HUES64 (cell line): Measurements from ENCODE around the gene SDK1. TPM values are rescaled to one million over a fixed set of nuclear protein-coding genes. Genes with fewer than 3 reads are reported as not detected.

Source experiments
- H3K27ac ChIP-seq: 2 replicates; pipeline ENCODE4 v1.7.0; 2013; ENCODE audit warnings: low read depth, low read length, inconsistent platforms
- H3K27me3 ChIP-seq: 2 replicates; pipeline ENCODE4 v1.6.1; 2013; ENCODE audit warnings: mild to moderate bottlenecking, low read length; ENCODE audit not compliant: insufficient read depth
- H3K36me3 ChIP-seq: 2 replicates; pipeline ENCODE4 v1.6.1; 2013; ENCODE audit warnings: mild to moderate bottlenecking, low read length; ENCODE audit not compliant: insufficient read depth
- H3K4me1 ChIP-seq: 2 replicates; pipeline ENCODE4 v1.6.1; 2013; ENCODE audit warnings: mild to moderate bottlenecking, low read length, moderate library complexity; ENCODE audit not compliant: insufficient read depth
- H3K4me3 ChIP-seq: 2 replicates; pipeline ENCODE4 v1.5.1; 2013; ENCODE audit warnings: mild to moderate bottlenecking, low read length, moderate library complexity
- H3K9ac ChIP-seq: 2 replicates; pipeline ENCODE4 v1.6.1; 2013; ENCODE audit warnings: mild to moderate bottlenecking, low read depth, low read length
- H3K9me3 ChIP-seq: 2 replicates; pipeline ENCODE4 v1.6.1; 2013; ENCODE audit warnings: low read depth, low read length; ENCODE audit not compliant: insufficient read depth
- WGBS: fragments of 150-250, 120-280 bp; methylation state at CpG from one replicate; pipeline ENCODE4 v1.1.7; 2013; ENCODE audit warnings: missing lambda C conversion rate; 5-methylcytosine and 5-hydroxymethylcytosine counted together
- polyA plus RNA-seq, 2 experiments: library from polyadenylated mRNA; stranded (reverse); fragments of 50-300 nt; gene quantifications; one replicate each; pipeline ENCODE4 v1.2.3, GENCODE V29; 2013

SDK1 gene, protein sequence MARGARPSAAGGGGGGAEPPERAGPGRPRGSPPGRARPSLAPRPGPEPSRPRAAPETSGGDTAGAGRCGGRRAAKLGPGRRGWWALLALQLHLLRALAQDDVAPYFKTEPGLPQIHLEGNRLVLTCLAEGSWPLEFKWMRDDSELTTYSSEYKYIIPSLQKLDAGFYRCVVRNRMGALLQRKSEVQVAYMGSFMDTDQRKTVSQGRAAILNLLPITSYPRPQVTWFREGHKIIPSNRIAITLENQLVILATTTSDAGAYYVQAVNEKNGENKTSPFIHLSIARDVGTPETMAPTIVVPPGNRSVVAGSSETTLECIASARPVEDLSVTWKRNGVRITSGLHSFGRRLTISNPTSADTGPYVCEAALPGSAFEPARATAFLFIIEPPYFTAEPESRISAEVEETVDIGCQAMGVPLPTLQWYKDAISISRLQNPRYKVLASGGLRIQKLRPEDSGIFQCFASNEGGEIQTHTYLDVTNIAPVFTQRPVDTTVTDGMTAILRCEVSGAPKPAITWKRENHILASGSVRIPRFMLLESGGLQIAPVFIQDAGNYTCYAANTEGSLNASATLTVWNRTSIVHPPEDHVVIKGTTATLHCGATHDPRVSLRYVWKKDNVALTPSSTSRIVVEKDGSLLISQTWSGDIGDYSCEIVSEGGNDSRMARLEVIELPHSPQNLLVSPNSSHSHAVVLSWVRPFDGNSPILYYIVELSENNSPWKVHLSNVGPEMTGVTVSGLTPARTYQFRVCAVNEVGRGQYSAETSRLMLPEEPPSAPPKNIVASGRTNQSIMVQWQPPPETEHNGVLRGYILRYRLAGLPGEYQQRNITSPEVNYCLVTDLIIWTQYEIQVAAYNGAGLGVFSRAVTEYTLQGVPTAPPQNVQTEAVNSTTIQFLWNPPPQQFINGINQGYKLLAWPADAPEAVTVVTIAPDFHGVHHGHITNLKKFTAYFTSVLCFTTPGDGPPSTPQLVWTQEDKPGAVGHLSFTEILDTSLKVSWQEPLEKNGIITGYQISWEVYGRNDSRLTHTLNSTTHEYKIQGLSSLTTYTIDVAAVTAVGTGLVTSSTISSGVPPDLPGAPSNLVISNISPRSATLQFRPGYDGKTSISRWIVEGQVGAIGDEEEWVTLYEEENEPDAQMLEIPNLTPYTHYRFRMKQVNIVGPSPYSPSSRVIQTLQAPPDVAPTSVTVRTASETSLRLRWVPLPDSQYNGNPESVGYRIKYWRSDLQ (N-terminal part only)
- 2.5 TPM for polyA plus RNA-seq (2013, experiment 1 of 2)
- 3.2 TPM for polyA plus RNA-seq (2013, experiment 2 of 2)

DNA sequence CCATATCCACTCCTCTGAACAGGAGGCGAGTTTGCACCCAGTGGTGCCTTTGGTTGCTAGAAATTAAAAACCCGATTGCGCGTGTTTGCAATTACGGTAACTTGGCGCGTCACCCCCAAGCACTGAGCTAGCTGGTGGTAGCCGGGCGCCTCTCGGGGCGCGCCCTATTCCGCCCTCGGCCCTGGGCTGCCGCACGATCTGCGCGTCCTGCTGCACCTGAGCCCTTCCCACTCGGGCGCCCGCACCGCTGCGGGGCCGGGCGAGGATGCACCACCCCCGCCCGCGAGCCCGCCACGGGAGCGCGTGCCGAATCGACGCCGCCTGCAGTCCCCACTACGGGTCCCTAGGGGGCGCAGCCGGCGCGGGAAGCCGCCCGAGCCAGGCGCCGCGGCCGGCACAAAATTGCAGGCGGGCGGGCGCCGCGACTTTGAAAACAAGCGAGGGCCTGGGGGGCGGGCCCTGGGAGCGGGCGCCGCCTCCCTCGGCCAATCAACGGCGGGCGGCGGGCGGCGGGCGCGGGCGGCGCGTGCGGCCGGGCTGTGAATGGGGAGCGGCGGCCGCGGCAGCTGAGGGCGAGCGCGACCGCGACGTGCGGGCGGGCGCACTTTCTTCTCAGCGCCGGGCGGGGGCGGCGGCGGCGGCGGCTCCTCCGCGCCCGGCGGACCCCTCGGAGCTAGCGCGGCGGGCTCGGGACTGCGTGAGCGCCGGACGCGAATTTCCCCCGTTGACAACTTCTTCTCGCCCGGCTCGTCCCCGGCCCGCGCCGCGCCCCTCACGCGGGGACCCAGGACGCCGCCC, at the start of gene SDK1:
TSS of gene SDK1 (plus strand) at position 602 of the 798 bp plus-strand sequence. CDS start 335 bp downstream, outside the sequence.
- no peak within 1 kb of the TSS for H3K27ac ChIP-seq

DNA sequence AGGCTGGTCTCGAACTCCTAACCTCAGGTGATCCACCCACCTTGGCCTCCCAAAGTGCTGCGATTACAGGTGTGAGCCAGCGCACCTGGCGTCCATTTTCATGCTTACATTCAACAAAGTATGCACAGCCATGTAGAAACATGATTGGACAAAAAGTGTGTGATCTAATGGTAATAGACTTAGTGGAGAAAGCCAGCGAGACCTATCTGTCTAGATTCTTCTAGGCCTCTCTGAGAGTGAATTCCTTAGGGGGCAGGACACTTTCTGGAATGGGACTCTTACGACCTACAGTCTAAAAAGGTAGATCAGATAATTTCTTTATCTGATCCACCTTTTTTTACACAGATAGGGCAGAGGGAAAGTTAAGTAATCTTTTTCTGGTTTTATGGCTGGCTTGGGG, 46.3 kb upstream of the SDK1 start:
- no peaks in the 10 kb centered on the region for H3K27me3 ChIP-seq
- no peak overlapping the region for H3K4me3 ChIP-seq
- no peaks in the 10 kb centered on the region for H3K36me3 ChIP-seq
- H3K4me1 ChIP-seq = no peaks in the 10 kb centered on the region
- WGBS = 94% methylated on average over 5 of the region's 6 CpGs
- H3K27ac ChIP-seq = no peak overlapping the region
- no peaks in the 10 kb centered on the region for H3K9me3 ChIP-seq
- no peak overlapping the region for H3K9ac ChIP-seq

More for the DNA sequence above, at the start of gene SDK1:
- Histone ChIP-seq H3K4me3 (peak within 1 kb of the TSS; percentile 72), H3K4me1 (0 out of 2 replicates have a peak, but pooled peaks cover 7% of the 10 kb centered on the region), H3K27me3 (peaks cover 37% of the 10 kb centered on the region), H3K36me3 (no peaks in the 10 kb centered on the region), H3K9me3 (no peaks in the 10 kb centered on the region), H3K9ac (peak within 1 kb of the TSS; percentile 60; the same call in 1 of the 2 replicates)
- WGBS = under 1% methylated on average over 119 of the region's 119 CpGs

DNA sequence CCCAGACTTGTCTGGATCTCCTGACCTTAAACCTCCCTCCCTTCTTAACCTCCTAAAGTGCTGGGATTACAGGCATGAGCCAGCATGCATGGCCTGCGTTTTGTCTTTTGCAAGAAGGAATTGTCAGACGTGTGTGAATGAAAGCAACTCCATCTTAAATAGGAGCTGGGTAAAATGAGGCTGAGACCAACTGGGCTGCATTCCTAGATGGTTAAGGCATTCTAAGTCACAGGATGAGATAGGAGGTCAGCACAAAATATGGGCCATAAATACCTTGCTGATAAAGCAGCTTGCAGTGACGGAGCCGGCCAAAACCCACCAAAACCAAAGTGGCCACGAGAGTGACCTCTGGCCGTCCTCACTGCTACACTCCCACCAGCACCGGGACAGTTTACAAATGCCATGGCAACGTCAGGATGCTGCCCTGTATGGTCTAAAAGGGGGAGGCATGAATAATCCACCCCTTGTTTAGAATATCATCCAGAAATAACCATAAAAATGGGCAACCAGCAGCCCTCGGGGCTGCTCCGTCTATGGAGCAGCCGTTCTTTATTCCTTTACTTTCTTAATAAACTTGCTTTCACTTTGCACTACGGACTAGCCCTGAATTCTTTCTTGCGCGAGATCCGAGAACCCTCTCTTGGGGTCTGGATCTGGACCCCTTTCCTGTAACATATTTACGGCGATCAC, 41.2 kb upstream of the SDK1 start:
- Histone ChIP-seq H3K9me3 (no peaks in the 10 kb centered on the region), H3K27ac (no peak overlapping the region)
- WGBS = 90% methylated on average over 17 of the region's 17 CpGs

DNA sequence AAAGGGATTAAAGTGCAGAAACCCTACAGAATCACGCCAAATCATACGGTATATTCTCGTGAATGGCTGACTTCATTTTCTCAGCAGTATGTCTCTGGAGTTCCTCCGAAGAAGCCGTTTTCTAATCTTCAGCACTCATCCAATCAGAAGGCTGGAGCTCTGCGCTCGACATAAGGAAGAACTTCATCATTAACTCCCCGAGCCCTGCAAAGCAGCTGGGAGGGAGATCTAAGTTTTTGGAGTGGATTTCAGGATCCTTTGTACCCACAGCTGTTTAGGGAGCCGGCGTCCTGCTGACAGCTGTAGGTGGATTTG, 40.7 kb upstream of the SDK1 start:
- Histone ChIP-seq H3K4me3 (no peak overlapping the region), H3K9ac (no peak overlapping the region), H3K4me1 (peaks cover 5% of the 10 kb centered on the region; the same call in 1 of the 2 replicates), H3K36me3 (no peaks in the 10 kb centered on the region), H3K9me3 (no peaks in the 10 kb centered on the region), H3K27ac (no peak overlapping the region), H3K27me3 (no peaks in the 10 kb centered on the region)
- 89% methylated on average over 10 of the region's 10 CpGs for WGBS

More for the DNA sequence above, 41.2 kb upstream of the SDK1 start:
- H3K9ac ChIP-seq = no peak overlapping the region
- H3K4me3 ChIP-seq = no peak overlapping the region
- no peaks in the 10 kb centered on the region for H3K36me3 ChIP-seq
- H3K27me3 ChIP-seq = no peaks in the 10 kb centered on the region
- peaks cover 5% of the 10 kb centered on the region; the same call in 1 of the 2 replicates for H3K4me1 ChIP-seq

DNA sequence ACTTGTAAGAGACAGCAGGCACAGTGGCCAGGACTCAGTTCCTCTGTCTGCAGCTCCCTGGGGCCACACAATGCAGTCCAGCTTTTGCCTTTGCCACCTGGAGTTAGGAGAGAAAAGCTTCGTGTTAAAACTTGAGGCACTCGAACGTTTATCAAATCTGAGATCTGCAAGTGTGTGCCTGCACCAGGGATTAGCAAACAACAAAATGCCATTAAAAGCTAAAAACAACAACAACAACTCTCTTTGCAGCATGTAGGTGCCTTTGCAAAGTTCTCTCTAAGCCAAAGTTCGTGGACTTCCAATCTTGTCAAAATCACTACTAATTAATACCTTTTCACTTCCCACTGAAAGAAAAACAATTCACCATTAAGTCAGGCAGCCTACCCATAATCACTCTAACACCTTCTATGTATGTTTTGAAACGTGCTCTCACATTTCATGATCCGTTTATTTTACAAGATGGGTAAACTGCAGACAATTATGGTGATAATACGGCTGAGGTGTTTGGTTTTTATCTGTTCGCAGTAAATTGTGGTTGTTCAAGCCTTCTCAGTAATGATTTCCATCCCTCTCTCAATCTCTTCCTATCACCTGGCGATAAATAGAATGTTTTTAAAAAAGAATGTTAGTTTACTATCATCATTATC, 36.2 kb upstream of the SDK1 start:
- Histone ChIP-seq H3K36me3 (no peaks in the 10 kb centered on the region), H3K27ac (no peak overlapping the region), H3K4me1 (peaks cover 5% of the 10 kb centered on the region; the same call in 1 of the 2 replicates), H3K9me3 (no peaks in the 10 kb centered on the region), H3K27me3 (no peaks in the 10 kb centered on the region), H3K4me3 (no peak overlapping the region), H3K9ac (no peak overlapping the region)
- 70% methylated on average over 7 of the region's 9 CpGs for WGBS

DNA sequence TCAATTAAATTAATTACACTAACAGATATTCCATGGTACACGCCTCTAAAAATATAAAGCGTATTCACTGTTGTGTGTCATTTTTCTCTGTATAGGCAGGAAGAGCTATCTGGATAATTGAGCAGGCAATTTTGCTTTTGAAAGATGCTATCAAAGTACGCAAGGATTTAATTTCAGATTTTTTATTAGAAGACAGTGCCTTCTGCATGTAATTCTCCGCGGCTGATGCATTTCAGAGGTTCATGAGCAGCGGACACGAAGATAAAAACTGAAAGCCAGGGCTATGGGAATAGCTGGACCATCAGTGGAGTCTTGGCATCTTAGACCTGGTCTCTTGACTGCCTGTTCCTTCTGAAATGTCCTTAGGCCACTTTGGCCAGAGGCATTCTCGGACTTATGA, 35.7 kb upstream of the SDK1 start:
- no peaks in the 10 kb centered on the region for H3K9me3 ChIP-seq
- no peak overlapping the region for H3K4me3 ChIP-seq
- no peak overlapping the region for H3K9ac ChIP-seq
- no peak overlapping the region for H3K27ac ChIP-seq
- H3K36me3 ChIP-seq = no peaks in the 10 kb centered on the region
- WGBS = 89% methylated on average over 8 of the region's 8 CpGs
- peaks cover 5% of the 10 kb centered on the region; the same call in 1 of the 2 replicates for H3K4me1 ChIP-seq
- H3K27me3 ChIP-seq = no peaks in the 10 kb centered on the region

DNA sequence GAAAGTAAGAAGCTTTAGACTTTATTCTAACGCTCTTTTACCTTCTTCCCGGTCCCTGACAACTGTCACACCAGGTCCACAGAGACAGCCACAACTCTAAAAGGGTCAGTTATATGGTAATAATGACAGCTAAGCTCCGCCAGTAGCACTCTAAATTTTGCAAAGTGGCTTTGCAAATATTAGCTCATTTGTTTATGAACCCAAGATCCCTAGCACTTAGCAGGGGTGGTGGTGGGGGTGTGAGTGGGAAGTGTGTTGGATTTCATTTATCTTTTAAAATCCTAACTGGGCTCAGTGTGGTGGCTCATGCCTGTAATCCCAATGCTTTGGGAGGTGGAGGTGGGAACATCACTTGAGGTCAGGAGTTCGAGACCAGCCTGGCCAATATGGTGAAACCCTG, 34.8 kb upstream of the SDK1 start:
- Histone ChIP-seq H3K4me1 (peaks cover 5% of the 10 kb centered on the region; the same call in 1 of the 2 replicates), H3K27ac (no peak overlapping the region), H3K36me3 (no peaks in the 10 kb centered on the region), H3K9ac (no peak overlapping the region), H3K9me3 (no peaks in the 10 kb centered on the region), H3K27me3 (no peaks in the 10 kb centered on the region), H3K4me3 (no peak overlapping the region)
- 90% methylated on average over 4 of the region's 4 CpGs for WGBS

DNA sequence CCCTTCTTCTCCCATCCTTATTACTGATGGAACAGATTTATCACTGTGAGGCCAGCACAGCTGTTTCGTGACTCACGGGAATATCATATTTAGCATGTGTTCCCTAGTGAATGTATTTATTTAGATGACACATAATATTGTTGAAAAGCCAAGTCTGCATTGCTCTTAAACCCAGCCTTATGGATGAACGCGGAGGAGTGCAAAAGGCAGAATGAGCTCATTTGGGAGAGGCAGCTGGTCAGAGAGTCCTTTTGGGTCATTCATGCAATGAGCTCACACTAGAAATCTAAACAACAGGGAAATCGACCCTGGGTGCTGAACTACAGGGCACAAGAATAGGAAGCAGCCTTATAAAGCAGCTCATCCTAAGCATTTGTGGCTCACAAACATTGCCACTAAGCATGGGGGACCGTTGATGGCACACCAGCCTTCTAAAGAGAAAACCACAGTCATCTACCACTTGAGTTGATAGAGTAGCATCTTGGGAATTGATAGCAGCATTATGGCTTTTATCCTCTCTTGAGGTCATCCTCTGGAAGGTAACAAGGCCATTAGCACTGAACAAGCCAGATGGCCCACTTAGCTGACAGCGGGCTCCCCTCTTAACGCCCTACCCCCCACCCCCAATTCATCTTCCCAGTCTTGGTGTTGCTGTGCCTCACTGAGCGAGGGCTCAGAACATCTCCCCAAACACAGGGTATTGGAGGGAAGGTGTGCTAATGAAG, 32.9 kb upstream of the SDK1 start:
- H3K27me3 ChIP-seq = no peaks in the 10 kb centered on the region
- H3K9me3 ChIP-seq = no peaks in the 10 kb centered on the region
- 94% methylated on average over 7 of the region's 9 CpGs for WGBS
- peaks cover 5% of the 10 kb centered on the region; the same call in 1 of the 2 replicates for H3K4me1 ChIP-seq
- H3K27ac ChIP-seq = no peak overlapping the region
- no peak overlapping the region for H3K4me3 ChIP-seq
- no peak overlapping the region for H3K9ac ChIP-seq
- H3K36me3 ChIP-seq = no peaks in the 10 kb centered on the region

DNA sequence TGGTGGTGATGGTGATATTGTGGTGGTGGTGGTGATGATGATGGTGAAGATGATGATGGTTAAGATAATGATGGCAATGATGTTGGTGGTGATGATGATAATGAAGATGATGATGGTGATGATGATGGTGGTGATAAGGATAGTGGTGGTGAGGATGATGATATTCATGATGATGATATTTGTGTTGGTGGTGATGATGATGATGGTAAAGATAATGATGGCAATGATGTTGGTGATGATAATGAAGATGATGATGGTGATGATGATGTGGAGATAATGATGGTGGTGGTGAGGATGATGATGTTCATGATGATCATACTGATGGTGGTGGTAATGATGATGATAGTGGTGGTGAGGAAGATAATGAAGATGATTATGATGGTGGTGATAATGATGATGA, 30.7 kb upstream of the SDK1 start:
- H3K9ac ChIP-seq = no peak overlapping the region

More for the DNA sequence above, 30.7 kb upstream of the SDK1 start:
- Histone ChIP-seq H3K27me3 (no peaks in the 10 kb centered on the region), H3K27ac (no peak overlapping the region), H3K36me3 (no peaks in the 10 kb centered on the region), H3K9me3 (no peaks in the 10 kb centered on the region), H3K4me1 (no peaks in the 10 kb centered on the region), H3K4me3 (no peak overlapping the region)
